GM04504 (cell line): ENCODE measurements around the gene EGR1.
A peak's percentile ranks its signal among the peaks of the same experiment; 100 is the strongest.

Experiments used
- DNase-seq: peaks from one replicate; pipeline ENCODE4 v3.0.0-alpha.2; 2012; ENCODE audit warnings: low read depth

Gene EGR1

GRCh38 chr5:138453590-138453989, 11.7 kb upstream of the EGR1 start:
- no peak for DNase-seq

GRCh38 chr5:138454121-138454520, 11.2 kb upstream of the EGR1 start:
- DNase-seq: no peak

- no peak for DNase-seq
Observed at GRCh38 chr5:138455232-138455930, 9.9 kb upstream of the EGR1 start.

- no peak for DNase-seq
Observed at GRCh38 chr5:138457531-138458275, 7.6 kb upstream of the EGR1 start.

- DNase-seq: no peak
Observed at GRCh38 chr5:138458384-138458783, 6.9 kb upstream of the EGR1 start.

- DNase-seq: no peak
Observed at GRCh38 chr5:138458856-138459255, 6.4 kb upstream of the EGR1 start.

- no peak for DNase-seq
Observed at GRCh38 chr5:138459311-138459933, 5.9 kb upstream of the EGR1 start.

- DNase-seq: no peak
Observed at GRCh38 chr5:138460032-138460693, 5.1 kb upstream of the EGR1 start.

GRCh38 chr5:138461343-138462125, 3.7 kb upstream of the EGR1 start:
- peak; percentile 69 for DNase-seq

GRCh38 chr5:138463419-138464007, 1.8 kb upstream of the EGR1 start:
- no peak for DNase-seq

- peak; percentile 94 for DNase-seq
Observed at GRCh38 chr5:138464008-138464387, 1.3 kb upstream of the EGR1 start.

- peak; percentile 99 for DNase-seq
Observed at GRCh38 chr5:138464388-138465260, 655 bp upstream of the EGR1 start.

- DNase-seq: peak; percentile 21
Observed at GRCh38 chr5:138466125-138466899, 1.0 kb downstream of the EGR1 start.

- DNase-seq: peak; percentile 14
Observed at GRCh38 chr5:138466900-138467710, 1.8 kb downstream of the EGR1 start.

GRCh38 chr5:138467711-138468132, 2.4 kb downstream of the EGR1 start:
- DNase-seq: peak; percentile 27

GRCh38 chr5:138468133-138468965, 3.1 kb downstream of the EGR1 start:
- peak; percentile 30 for DNase-seq

GRCh38 chr5:138468966-138469539, 3.8 kb downstream of the EGR1 start:
- no peak for DNase-seq
